ENCODE data around the gene STXBP5. TPM values are rescaled to one million over a fixed set of nuclear protein-coding genes. Genes with fewer than 3 reads are reported as not detected.

Gene STXBP5
- polyA plus RNA-seq, 1 of the 3 experiments (the other 2 are of a cell fraction): 9.9 TPM

- TF ChIP-seq EZH2phosphoT487 (IDR thresholded peaks at IDR 0.05; ENCODE audit: borderline replicate concordance, low read depth): no peak
- no peak for TF ChIP-seq FOSL2 (IDR thresholded peaks at IDR 0.05; ENCODE audit: borderline replicate concordance, low read depth)
- TF ChIP-seq RCOR1 (IDR thresholded peaks at IDR 0.05; ENCODE audit: low read length): no peak
- TF ChIP-seq, protein P1, sequence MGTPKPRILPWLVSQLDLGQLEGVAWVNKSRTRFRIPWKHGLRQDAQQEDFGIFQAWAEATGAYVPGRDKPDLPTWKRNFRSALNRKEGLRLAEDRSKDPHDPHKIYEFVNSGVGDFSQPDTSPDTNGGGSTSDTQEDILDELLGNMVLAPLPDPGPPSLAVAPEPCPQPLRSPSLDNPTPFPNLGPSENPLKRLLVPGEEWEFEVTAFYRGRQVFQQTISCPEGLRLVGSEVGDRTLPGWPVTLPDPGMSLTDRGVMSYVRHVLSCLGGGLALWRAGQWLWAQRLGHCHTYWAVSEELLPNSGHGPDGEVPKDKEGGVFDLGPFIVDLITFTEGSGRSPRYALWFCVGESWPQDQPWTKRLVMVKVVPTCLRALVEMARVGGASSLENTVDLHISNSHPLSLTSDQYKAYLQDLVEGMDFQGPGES (IDR thresholded peaks at IDR 0.05; ENCODE audit: low read depth, low read length): no peak
- peak; percentile 16; the same call in 1 of the 2 replicates for TF ChIP-seq NFIC (IDR thresholded peaks at IDR 0.05; ENCODE audit: borderline replicate concordance)
- TF ChIP-seq, protein P2, sequence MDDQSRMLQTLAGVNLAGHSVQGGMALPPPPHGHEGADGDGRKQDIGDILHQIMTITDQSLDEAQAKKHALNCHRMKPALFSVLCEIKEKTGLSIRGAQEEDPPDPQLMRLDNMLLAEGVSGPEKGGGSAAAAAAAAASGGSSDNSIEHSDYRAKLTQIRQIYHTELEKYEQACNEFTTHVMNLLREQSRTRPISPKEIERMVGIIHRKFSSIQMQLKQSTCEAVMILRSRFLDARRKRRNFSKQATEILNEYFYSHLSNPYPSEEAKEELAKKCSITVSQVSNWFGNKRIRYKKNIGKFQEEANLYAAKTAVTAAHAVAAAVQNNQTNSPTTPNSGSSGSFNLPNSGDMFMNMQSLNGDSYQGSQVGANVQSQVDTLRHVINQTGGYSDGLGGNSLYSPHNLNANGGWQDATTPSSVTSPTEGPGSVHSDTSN (IDR thresholded peaks at IDR 0.05): peak; percentile 49; the same call in 1 of the 2 replicates
Measured at GRCh38 chr6:147283460-147283859, 79.2 kb downstream of the STXBP5 start (continued).

DNA sequence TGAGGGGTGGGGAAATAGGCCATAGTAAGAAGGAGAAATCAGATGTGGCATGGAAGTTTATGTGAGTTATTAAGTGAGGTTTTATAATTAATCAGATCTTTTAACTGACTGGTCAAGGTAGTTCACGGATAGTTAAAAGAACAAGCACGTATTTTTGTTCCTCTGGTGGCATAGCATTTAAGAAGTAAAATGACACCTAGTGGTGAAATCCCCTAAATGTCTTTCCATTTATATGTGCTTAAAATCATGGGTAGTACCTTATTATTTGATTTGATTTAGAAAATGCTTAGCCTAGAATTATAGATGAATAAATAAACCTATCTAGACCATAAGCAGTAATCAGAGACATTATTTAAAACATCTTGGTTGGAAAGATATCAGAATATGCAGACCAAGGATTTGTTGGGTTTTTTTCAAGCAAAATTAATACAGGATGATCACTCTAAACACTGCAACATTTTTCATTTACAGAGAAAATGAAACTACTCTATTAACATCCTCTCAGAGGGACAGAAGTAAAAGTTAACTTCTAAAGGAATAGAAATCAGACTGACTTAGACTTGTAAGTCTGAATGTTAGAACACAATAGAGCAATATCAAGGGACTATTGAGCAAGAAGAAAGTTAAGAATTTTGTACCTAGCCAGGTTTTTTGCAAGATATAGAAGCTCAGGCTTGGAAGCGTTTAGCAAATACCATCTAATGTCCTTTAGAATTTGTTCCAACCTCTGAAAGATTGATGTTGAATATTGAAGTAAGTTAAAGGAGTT, 81.1 kb downstream of the STXBP5 start:
- POLR2A ChIA-PET: no interaction called here
- WGBS (ENCODE audit: low lambda C conversion rate): 67% methylated on average over 3 of the region's 3 CpGs
- H3K9me3 ChIP-seq: no peaks in the 10 kb centered on the region
- H3K4me3 ChIP-seq (ENCODE audit: low read depth in 2 of 2, low read length in 1 of 2): no peak overlapping the region; a peak in 1 of 4 replicates
- peak; percentile 62 for TF ChIP-seq CTCF (IDR thresholded peaks at IDR 0.05)
- TF ChIP-seq SMC3 (IDR thresholded peaks at IDR 0.05; ENCODE audit: low read depth, low read length): peak; percentile 36
- peak; percentile 68 for TF ChIP-seq RAD21 (IDR thresholded peaks at IDR 0.05; ENCODE audit: low read length)
- TF ChIP-seq USF1 (IDR thresholded peaks at IDR 0.05; ENCODE audit: borderline replicate concordance, low read depth): no peak
- no peak for TF ChIP-seq EZH2phosphoT487 (IDR thresholded peaks at IDR 0.05; ENCODE audit: borderline replicate concordance, low read depth)
- CTCF ChIA-PET: interaction anchor here (0.8 to 1.4 kb wide), 4 partner anchors 19 to 427 kb away, joined by 3 to 4 read pairs (median 3); no protein-coding TSS in a partner anchor
- H2AFZ ChIP-seq (ENCODE audit: low read depth): no peak overlapping the region; the same call in 1 of the 2 replicates
- peaks cover 25% of the 10 kb centered on the region for H3F3A ChIP-seq (replicated peaks; ENCODE audit: insufficient read depth)
- H3K9me2 ChIP-seq: no peaks in the 10 kb centered on the region
- H3K27ac ChIP-seq (ENCODE audit: low read depth in 2 of 2, low read length in 1 of 2): peak overlapping the region in 1 of 2 experiments; percentile 8; a peak in 1 of 4 replicates
- H3K4me2 ChIP-seq: no peak overlapping the region
- no peaks in the 10 kb centered on the region for H4K20me1 ChIP-seq (ENCODE audit: insufficient read depth)
- peaks cover 10 to 40% of the 10 kb centered on the region in 2 experiments for H3K36me3 ChIP-seq (replicated peaks in 1 of 2; ENCODE audit: control insufficient read depth in 1 of 2, insufficient read depth in 2 of 2, low read length in 1 of 2)
- DNase-seq: peak; percentile 43
- H3K79me2 ChIP-seq (ENCODE audit: insufficient read depth): peaks cover 29% of the 10 kb centered on the region
- no peak overlapping the region for H3K9ac ChIP-seq
- no peaks in the 10 kb centered on the region; a peak in 2 of 4 replicates for H3K4me1 ChIP-seq (ENCODE audit: control insufficient read depth in 1 of 2, insufficient read depth in 2 of 2, low read depth in 1 of 2, low read length in 1 of 2)
- no peaks in the 10 kb centered on the region for H3K27me3 ChIP-seq (ENCODE audit: insufficient read depth)

Measured in SK-N-SH (cell line).